Activated T-helper 17 cell treated with anti-CD3 and anti-CD28 coated beads, Interleukin-2, amount 50 U/mL, for 72 hours (primary cell): ENCODE data around the gene CATSPER3. TPM values are rescaled to one million over a fixed set of nuclear protein-coding genes. Genes with fewer than 3 reads are reported as not detected.

Source experiments
- ATAC-seq: fragments of 150-1000 bp; cut with Tn5 transposase; replicated peaks from 2 replicates; pipeline ENCODE4 v1.10.0; 2021; ENCODE audit warnings: mild to moderate bottlenecking, moderate library complexity
- H3K27ac Mint-ChIP-seq: one replicate; pipeline ENCODE4 v1.8.0; 2022; ENCODE audit warnings: mixed read lengths
- H3K27me3 Mint-ChIP-seq: one replicate; pipeline ENCODE4 v1.8.0; 2022; ENCODE audit warnings: mixed read lengths
- H3K36me3 Mint-ChIP-seq: one replicate; pipeline ENCODE4 v1.8.0; 2022; ENCODE audit warnings: low read depth, mild to moderate bottlenecking, mixed read lengths
- H3K4me1 Mint-ChIP-seq: one replicate; pipeline ENCODE4 v1.8.0; 2022; ENCODE audit warnings: mixed read lengths
- H3K4me3 Mint-ChIP-seq: one replicate; pipeline ENCODE4 v1.8.0; 2022; ENCODE audit warnings: mild to moderate bottlenecking, mixed read lengths
- H3K9me3 Mint-ChIP-seq: one replicate; pipeline ENCODE4 v1.8.0; 2022; ENCODE audit warnings: mixed read lengths
- total RNA-seq, 2 donors: library from RNA; stranded (reverse); gene quantifications; one replicate each; pipeline ENCODE4 v1.2.3, GENCODE V29; 2022

CATSPER3 gene
- total RNA-seq, 2 donors from 2014 or later: 0.50 to 0.82 TPM

DNA sequence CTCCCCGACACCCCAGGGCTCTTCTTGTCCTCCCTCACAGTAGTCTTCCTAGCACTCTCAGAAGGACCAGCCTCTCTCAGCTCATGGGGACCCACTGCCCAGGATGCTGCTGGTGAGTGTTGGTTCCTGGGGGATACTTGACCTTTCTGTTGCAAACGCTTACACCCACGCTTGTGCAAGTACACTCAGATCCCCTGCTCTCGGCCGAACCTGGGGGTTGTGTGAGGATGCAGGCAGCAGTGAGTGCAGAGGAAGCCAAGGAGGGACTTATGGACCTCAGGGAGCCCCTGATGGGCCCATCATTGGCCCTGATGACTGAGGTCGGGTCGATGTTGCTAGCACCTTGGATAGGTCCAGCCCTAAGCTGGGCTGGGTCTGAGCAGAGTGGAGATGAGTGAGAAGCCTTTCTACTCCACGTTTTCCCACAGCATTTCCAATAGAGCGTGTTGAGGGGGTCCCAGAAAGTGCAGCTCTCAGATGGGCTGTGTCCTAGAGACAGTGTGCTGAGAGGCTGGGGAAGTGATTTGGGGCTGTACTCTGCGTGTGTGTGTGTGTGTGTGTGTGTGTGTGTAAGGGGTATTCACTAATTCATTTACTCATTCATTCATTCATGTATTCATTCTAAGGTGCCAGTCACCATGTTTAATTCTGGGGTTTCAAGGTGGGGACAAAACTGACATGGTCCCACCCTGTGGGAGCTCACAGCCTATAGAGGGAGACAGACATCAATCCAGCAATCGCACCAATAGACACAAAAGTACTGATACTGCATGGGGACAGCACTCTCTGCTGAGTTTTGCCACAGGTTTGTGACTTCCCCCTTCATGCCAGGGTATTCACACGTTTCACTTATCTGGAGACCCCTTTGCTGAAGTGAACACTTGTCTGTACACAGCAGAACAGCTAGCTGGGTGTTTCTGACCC, 91.6 kb downstream of the CATSPER3 start:
- no peaks in the 10 kb centered on the region for H3K4me1 Mint-ChIP-seq
- H3K4me3 Mint-ChIP-seq: no peak overlapping the region
- peaks cover 22% of the 10 kb centered on the region for H3K27me3 Mint-ChIP-seq
- no peaks in the 10 kb centered on the region for H3K9me3 Mint-ChIP-seq
- H3K36me3 Mint-ChIP-seq: no peaks in the 10 kb centered on the region
- no peak for ATAC-seq
- no peak overlapping the region for H3K27ac Mint-ChIP-seq

DNA sequence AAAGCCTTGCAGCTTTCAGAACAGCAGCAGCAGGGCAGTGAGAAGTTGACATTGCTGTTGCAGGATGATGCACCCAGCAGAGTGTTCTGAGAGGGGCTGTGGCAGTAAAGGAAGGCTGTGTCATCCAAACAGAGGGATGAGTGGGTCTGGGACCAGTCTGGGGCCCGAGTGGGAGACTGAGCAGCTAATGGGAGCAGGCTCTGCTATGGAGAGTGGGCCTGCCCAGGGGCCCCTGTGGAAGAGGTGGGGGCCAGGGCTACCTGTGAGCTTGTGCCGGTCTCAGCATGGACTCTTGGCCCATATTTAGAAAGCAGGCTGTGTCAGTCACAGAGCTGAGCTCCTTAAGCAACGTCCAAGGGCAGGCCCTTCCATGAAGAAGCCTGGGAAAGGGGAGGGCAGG, 92.3 kb downstream of the CATSPER3 start:
- H3K4me1 Mint-ChIP-seq: no peaks in the 10 kb centered on the region
- H3K36me3 Mint-ChIP-seq: no peaks in the 10 kb centered on the region
- H3K9me3 Mint-ChIP-seq: no peaks in the 10 kb centered on the region
- H3K27me3 Mint-ChIP-seq: peaks cover 23% of the 10 kb centered on the region
- H3K27ac Mint-ChIP-seq: no peak overlapping the region
- no peak overlapping the region for H3K4me3 Mint-ChIP-seq
- no peak for ATAC-seq

DNA sequence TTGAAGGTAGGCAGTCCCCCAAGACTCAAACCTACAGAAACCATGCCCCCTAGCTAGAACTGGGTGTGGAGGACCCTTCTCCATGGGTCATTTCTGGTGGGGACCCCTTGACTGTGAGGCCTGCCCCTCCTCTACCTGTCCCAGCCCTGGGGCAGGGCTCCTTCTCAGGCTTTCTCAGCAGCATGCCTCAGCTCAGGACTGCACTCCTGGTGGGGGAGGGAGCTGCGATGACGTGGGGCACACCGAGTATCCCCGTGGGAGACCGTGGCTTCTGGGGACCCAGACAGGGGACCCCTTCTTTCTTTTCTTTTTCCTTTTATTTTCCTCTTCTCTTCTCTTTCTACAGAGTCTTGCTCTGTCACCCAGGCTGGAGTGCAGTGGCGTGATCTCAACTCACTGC, 93.3 kb downstream of the CATSPER3 start:
- ATAC-seq: no peak
- Mint-ChIP-seq H3K4me1 (no peaks in the 10 kb centered on the region), H3K27me3 (peaks cover 26% of the 10 kb centered on the region), H3K27ac (no peak overlapping the region), H3K9me3 (no peaks in the 10 kb centered on the region), H3K36me3 (no peaks in the 10 kb centered on the region), H3K4me3 (no peak overlapping the region)

Other genes with a start within 250 kb of the CATSPER3 start
- 10 to 100 TPM; 35.8 to 47.6 TPM for gene CAMLG, start 229.4 kb upstream of the CATSPER3 start, total RNA-seq
- 10 to 100 TPM; 55.2 to 99.2 TPM for gene DDX46, start 209.1 kb upstream of the CATSPER3 start, total RNA-seq
- 10 to 100 TPM; 32.4 to 38.0 TPM for gene C5orf24, start 121.9 kb upstream of the CATSPER3 start, total RNA-seq
- gene TXNDC15, start 93.5 kb upstream of the CATSPER3 start, total RNA-seq: 10 to 100 TPM; 32.5 to 38.8 TPM
- gene PCBD2, start 62.8 kb upstream of the CATSPER3 start, total RNA-seq: 10 to 100 TPM in 1 of 2 donors, 1 to 10 TPM in 1; 7.8 to 11.2 TPM
- gene PITX1, start 66.3 kb downstream of the CATSPER3 start, total RNA-seq: not detected